ENCODE data around the gene ARHGEF28. TPM values are rescaled to one million over a fixed set of nuclear protein-coding genes. Genes with fewer than 3 reads are reported as not detected.

ARHGEF28 gene
- total RNA-seq, 1 donor from 2014 or later, result 51.8 TPM

- intact Hi-C loops (cut with DNase I), result no loop called here
- no peak for ATAC-seq
- no peak for DNase-seq (ENCODE audit: low spot score)
These were observed 100.7 kb downstream of the ARHGEF28 start for GRCh38 chr5:73726606-73727231.

GRCh38 chr5:73727470-73727869 is 101.5 kb downstream of the ARHGEF28 start:
- DNase-seq (ENCODE audit: low spot score), result no peak
- ATAC-seq, result peak; percentile 75
- intact Hi-C loops (cut with DNase I), result no loop called here

- DNase-seq (ENCODE audit: low spot score) (no peak), ATAC-seq (peak; percentile 63)
- intact Hi-C loops (cut with DNase I), result no loop called here
These were observed 102.7 kb downstream of the ARHGEF28 start for GRCh38 chr5:73728493-73729273.

- no peak for DNase-seq (ENCODE audit: low spot score)
- intact Hi-C loops (cut with DNase I), result no loop called here
- ATAC-seq, result no peak
These were observed 103.3 kb downstream of the ARHGEF28 start for GRCh38 chr5:73729329-73729728.

- no peak for DNase-seq (ENCODE audit: low spot score)
- intact Hi-C loops (cut with DNase I), result no loop called here
- ATAC-seq, result no peak
These were observed 106.0 kb downstream of the ARHGEF28 start for GRCh38 chr5:73732045-73732444.

- intact Hi-C loops (cut with DNase I), result no loop called here
- no peak for DNase-seq (ENCODE audit: low spot score)
- no peak for ATAC-seq
These were observed 107.2 kb downstream of the ARHGEF28 start for GRCh38 chr5:73733219-73733618.

- no peak for ATAC-seq
- DNase-seq (ENCODE audit: low spot score), result no peak
- intact Hi-C loops (cut with DNase I), result no loop called here
These were observed 109.2 kb downstream of the ARHGEF28 start for GRCh38 chr5:73735032-73735734.

- intact Hi-C loops (cut with DNase I), result no loop called here
- no peak for DNase-seq (ENCODE audit: low spot score)
These were observed 113.7 kb downstream of the ARHGEF28 start for GRCh38 chr5:73739650-73740049.

GRCh38 chr5:73740274-73740790 is 114.3 kb downstream of the ARHGEF28 start:
- intact Hi-C loops (cut with DNase I), result no loop called here
- no peak for ATAC-seq
- no peak for DNase-seq (ENCODE audit: low spot score)

More at GRCh38 chr5:73739650-73740049, 113.7 kb downstream of the ARHGEF28 start:
- no peak for ATAC-seq

GRCh38 chr5:73743161-73743560 is 117.2 kb downstream of the ARHGEF28 start:
- ATAC-seq, result no peak
- intact Hi-C loops (cut with DNase I), result no loop called here
- DNase-seq (ENCODE audit: low spot score), result no peak

GRCh38 chr5:73745836-73746235 is 119.8 kb downstream of the ARHGEF28 start:
- intact Hi-C loops (cut with DNase I), result no loop called here
- ATAC-seq (no peak), DNase-seq (ENCODE audit: low spot score) (no peak)

- DNase-seq (ENCODE audit: low spot score), result no peak
- intact Hi-C loops (cut with DNase I), result no loop called here
- ATAC-seq, result no peak
These were observed 120.6 kb downstream of the ARHGEF28 start for GRCh38 chr5:73746608-73747007.

- intact Hi-C loops (cut with DNase I), result no loop called here
- ATAC-seq, result no peak
- no peak for DNase-seq (ENCODE audit: low spot score)
These were observed 121.8 kb downstream of the ARHGEF28 start for GRCh38 chr5:73747696-73748380.

GRCh38 chr5:73748510-73749400 is 122.8 kb downstream of the ARHGEF28 start:
- peak; percentile 92 for ATAC-seq

GRCh38 chr5:73749485-73750270 is 123.7 kb downstream of the ARHGEF28 start:
- no peak for DNase-seq (ENCODE audit: low spot score)
- peak; percentile 8 for ATAC-seq
- intact Hi-C loops (cut with DNase I), result no loop called here

More at GRCh38 chr5:73748510-73749400, 122.8 kb downstream of the ARHGEF28 start:
- intact Hi-C loops (cut with DNase I), result no loop called here
- DNase-seq (ENCODE audit: low spot score), result peak; percentile 87

GRCh38 chr5:73751254-73751914 is 125.4 kb downstream of the ARHGEF28 start:
- ATAC-seq, result no peak
- no peak for DNase-seq (ENCODE audit: low spot score)
- intact Hi-C loops (cut with DNase I), result no loop called here

- intact Hi-C loops (cut with DNase I), result no loop called here
- ATAC-seq (no peak), DNase-seq (ENCODE audit: low spot score) (no peak)
These were observed 128.3 kb downstream of the ARHGEF28 start for GRCh38 chr5:73754254-73754653.

Data from sciatic nerve (tissue), 2 donors.